Neutrophil (primary cell): ENCODE results near the gene DGAT2.

Experiments used
- H3K27ac ChIP-seq: fragments of 200-600 bp; sonication (generic); 2 replicates; pipeline ENCODE4 v1.5.1; 2016; ENCODE audit warnings: mild to moderate bottlenecking, moderate library complexity
- H3K27me3 ChIP-seq: fragments of 200-600 bp; sonication (generic); 2 replicates; pipeline ENCODE4 v1.6.0; 2016; ENCODE audit warnings: mild to moderate bottlenecking
- H3K36me3 ChIP-seq: fragments of 200-600 bp; sonication (generic); 2 replicates; pipeline ENCODE4 v1.5.1; 2017
- H3K4me1 ChIP-seq, 2 experiments: fragments of 200-600 bp in 1 of 2; sonication (generic) in 1 of 2; 1 replicate in 1 of 2; 2 replicates in 1 of 2; pipeline versions ENCODE4 v1.5.1 to v1.6.1; 2013 to 2016; ENCODE audit warnings: low read depth in 1 of 2, low read length in 1 of 2, mild to moderate bottlenecking in 1 of 2, moderate library complexity in 1 of 2; ENCODE audit not compliant: control insufficient read depth in 1 of 2, insufficient read depth in 1 of 2
- H3K4me3 ChIP-seq, 2 experiments: fragments of 200-600 bp in 1 of 2; sonication (generic) in 1 of 2; 1 replicate in 1 of 2; 2 replicates in 1 of 2; pipeline ENCODE4 v1.5.1; 2013 to 2016; ENCODE audit warnings: low read depth in 1 of 2, low read length in 1 of 2, mild to moderate bottlenecking in 1 of 2, moderate library complexity in 1 of 2
- H3K9me3 ChIP-seq: fragments of 200-600 bp; sonication (generic); 2 replicates; pipeline ENCODE4 v1.5.1; 2016
- TF ChIP-seq, protein P1 (sequence below): fragments of 200-600 bp; sonication (generic); IDR thresholded peaks from 2 replicates; pipeline ENCODE4 v1.5.1; 2016; ENCODE audit warnings: antibody characterized with exemption

The DGAT2 gene

DNA sequence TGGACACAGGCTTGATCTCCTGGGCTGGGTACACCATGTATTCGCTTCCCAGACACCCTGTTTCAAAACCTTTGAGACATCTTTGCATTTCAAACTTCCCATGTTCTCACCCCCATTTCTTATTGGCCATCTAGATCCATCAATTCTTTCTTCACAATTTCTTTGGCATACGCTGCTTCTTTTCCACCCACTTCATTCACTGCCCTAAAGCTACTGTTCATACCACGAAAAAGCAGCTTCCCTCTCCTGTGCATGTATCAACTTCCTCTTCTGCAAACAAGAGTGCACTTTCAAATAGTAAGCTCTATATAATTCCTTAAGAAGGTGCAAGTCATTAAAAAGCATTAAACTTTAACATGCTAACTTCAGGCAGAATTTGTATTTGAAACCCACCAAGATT, 67.8 kb downstream of the DGAT2 start:
- Histone ChIP-seq H3K36me3 (no peaks in the 10 kb centered on the region), H3K4me1 (peaks cover 8 to 10% of the 10 kb centered on the region in 2 experiments), H3K9me3 (no peaks in the 10 kb centered on the region), H3K4me3 (no peak overlapping the region), H3K27ac (peak overlapping the region; percentile 30), H3K27me3 (no peaks in the 10 kb centered on the region)
- TF ChIP-seq, protein P1, sequence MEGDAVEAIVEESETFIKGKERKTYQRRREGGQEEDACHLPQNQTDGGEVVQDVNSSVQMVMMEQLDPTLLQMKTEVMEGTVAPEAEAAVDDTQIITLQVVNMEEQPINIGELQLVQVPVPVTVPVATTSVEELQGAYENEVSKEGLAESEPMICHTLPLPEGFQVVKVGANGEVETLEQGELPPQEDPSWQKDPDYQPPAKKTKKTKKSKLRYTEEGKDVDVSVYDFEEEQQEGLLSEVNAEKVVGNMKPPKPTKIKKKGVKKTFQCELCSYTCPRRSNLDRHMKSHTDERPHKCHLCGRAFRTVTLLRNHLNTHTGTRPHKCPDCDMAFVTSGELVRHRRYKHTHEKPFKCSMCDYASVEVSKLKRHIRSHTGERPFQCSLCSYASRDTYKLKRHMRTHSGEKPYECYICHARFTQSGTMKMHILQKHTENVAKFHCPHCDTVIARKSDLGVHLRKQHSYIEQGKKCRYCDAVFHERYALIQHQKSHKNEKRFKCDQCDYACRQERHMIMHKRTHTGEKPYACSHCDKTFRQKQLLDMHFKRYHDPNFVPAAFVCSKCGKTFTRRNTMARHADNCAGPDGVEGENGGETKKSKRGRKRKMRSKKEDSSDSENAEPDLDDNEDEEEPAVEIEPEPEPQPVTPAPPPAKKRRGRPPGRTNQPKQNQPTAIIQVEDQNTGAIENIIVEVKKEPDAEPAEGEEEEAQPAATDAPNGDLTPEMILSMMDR, result no peak

DNA sequence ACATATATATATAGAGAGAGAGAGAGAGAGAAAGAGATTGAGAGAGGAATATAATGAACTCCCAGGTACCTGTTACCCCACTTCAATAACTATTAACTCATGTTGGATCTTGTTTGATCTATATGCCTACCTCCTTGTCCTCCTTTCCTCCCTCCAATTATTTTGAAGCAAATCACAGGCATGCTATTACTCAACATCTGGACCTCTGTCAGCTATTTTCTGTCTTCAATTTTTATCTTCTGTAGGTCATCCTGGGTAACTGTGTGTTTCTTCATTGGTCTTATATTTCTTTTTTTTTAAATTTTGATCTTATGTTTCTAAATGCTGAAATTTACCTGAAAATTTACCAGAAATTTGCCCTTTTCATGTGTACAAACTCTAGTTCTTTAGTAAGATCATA, 71.3 kb downstream of the DGAT2 start:
- peaks cover 8 to 10% of the 10 kb centered on the region in 2 experiments for H3K4me1 ChIP-seq
- H3K4me3 ChIP-seq, result no peak overlapping the region
- TF ChIP-seq, protein P1, result no peak
- no peaks in the 10 kb centered on the region for H3K9me3 ChIP-seq
- H3K36me3 ChIP-seq, result no peaks in the 10 kb centered on the region
- H3K27me3 ChIP-seq, result no peaks in the 10 kb centered on the region
- no peak overlapping the region for H3K27ac ChIP-seq

DNA sequence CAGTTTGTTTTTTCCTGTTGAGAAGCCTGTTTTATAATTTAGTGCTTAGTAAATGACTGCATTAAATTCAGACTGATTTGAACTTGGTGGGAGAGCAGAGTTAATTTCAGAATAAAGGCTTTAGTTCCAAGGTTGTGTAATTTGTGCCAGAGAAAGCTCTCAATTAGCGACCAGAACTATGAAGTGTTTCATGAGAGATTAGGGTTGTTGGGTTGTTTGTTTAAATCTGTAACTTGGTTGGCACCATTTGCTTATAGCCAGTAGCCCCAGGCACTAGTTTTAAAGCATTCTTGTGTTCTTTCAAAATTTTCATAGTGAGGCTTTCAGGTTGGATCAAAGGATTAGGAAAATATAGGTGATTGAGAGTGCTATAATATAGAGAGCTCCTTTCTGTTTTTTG, 71.9 kb downstream of the DGAT2 start:
- peaks cover 8 to 10% of the 10 kb centered on the region in 2 experiments for H3K4me1 ChIP-seq
- no peak overlapping the region for H3K4me3 ChIP-seq
- TF ChIP-seq, protein P1, result no peak
- H3K27ac ChIP-seq, result no peak overlapping the region
- H3K9me3 ChIP-seq, result no peaks in the 10 kb centered on the region
- H3K27me3 ChIP-seq, result no peaks in the 10 kb centered on the region
- H3K36me3 ChIP-seq, result no peaks in the 10 kb centered on the region

DNA sequence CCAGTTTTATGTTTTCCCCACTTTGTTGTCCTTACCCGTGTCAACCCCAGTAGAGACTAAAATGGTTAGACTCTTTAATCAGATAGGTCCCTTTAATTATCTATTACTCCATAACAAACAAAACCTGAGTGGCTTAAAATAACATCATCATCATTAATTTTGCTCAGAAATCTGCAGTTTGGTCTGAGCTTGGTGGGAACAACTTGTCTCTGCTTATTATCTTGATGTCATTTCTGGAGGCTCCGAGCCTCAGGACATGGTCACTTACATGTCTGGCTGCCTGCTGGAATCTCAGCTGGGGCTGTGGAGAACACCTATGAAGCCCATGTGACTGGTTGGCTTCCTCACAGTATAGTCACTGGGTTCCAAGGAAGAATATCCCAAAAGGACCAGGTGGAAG, 73.2 kb downstream of the DGAT2 start:
- no peak overlapping the region for H3K27ac ChIP-seq
- no peaks in the 10 kb centered on the region for H3K9me3 ChIP-seq
- TF ChIP-seq, protein P1, result no peak
- no peaks in the 10 kb centered on the region for H3K27me3 ChIP-seq
- no peaks in the 10 kb centered on the region for H3K36me3 ChIP-seq
- no peak overlapping the region for H3K4me3 ChIP-seq
- peaks cover 0 to 3% of the 10 kb centered on the region in 2 experiments for H3K4me1 ChIP-seq

DNA sequence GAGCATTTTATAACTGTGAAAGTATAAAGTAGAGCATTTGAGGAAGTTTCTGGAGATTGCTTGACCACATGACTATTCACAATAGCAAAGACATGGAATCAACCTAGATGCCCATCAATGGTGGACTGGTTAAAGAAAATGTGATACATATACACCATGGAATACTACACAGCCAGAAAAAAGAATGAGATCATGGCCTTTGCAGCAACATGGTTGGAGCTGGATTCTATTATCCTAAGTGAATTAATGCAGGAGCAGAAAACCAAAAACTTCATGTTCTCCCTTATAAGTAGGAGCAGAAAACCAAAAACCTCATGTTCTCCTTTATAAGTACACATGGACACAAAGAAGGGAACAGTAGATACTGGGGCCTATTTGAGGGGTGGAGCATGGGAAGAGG, 76.7 kb downstream of the DGAT2 start:
- Histone ChIP-seq H3K36me3 (no peaks in the 10 kb centered on the region), H3K27ac (peak overlapping the region; percentile 1), H3K9me3 (no peaks in the 10 kb centered on the region), H3K4me3 (no peak overlapping the region), H3K27me3 (no peaks in the 10 kb centered on the region), H3K4me1 (no peaks in the 10 kb centered on the region)
- TF ChIP-seq, protein P1, result no peak

DNA sequence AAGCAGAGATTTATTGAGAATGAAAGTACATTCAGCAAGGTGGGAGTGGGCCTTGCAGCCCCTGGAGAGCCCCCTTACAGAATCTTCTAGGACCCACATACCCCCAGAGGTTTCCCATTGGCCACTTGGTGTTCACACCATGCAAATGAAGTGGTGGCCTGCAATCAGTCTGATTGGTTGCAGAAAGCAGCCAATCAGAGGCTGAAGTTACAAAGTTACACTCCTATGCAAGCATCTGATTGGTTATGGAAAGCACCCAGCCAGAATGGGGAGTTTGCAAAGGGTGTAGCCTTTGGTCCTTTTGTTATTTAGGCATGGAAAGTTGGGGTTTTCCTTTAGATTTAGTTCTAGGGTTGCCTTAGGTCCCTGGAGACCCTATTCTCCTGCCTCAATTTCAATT, 81.3 kb downstream of the DGAT2 start:
- TF ChIP-seq, protein P1, result no peak
- Histone ChIP-seq H3K36me3 (peaks cover 17% of the 10 kb centered on the region), H3K27me3 (no peaks in the 10 kb centered on the region), H3K9me3 (no peaks in the 10 kb centered on the region), H3K27ac (no peak overlapping the region), H3K4me1 (peaks cover 0 to 6% of the 10 kb centered on the region in 2 experiments), H3K4me3 (no peak overlapping the region)
